HG02571 (cell line): Measurements from ENCODE around the gene C1orf56.

Source experiments
- ATAC-seq: cut with Tn5 transposase; IDR thresholded peaks from one replicate; pipeline ENCODE4 v1.9.1; 2021; ENCODE audit warnings: mild to moderate bottlenecking, moderate library complexity; ENCODE audit not compliant: unreplicated experiment

The C1orf56 gene

GRCh38 chr1:151013518-151013917 is 34.0 kb upstream of the C1orf56 start:
- ATAC-seq: no peak

DNA sequence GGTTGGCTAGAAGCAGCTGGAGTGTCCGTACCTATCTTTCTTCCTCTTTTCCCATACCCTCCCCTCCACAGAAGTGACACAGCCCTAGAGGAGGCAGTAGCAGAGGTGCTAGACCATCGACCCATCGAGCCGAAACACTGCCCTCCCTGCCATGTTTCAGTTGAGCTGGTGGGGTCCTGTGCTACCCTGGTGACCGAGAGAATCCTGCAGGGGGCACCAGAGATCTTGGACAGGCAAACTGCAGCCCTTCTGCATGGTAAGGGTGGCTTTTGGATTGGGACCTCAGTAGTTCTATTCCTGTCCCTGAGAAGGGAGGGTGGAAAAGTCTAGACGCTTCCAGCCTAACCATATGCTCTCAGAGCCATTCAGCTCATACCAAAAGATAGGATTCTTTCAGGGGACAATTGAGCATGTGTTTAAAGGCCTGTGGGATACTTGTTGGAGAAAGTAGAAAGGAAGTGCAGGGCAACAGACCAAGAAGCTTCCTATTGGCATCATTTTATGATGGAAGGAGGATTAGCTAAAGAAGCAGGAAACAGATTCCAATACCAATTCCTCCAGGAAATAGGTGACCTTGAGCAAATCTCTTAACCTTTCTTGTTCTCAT is 22.9 kb upstream of the C1orf56 start:
- no peak for ATAC-seq

- ATAC-seq: no peak
Measured at GRCh38 chr1:151026460-151026859, 21.1 kb upstream of the C1orf56 start.

GRCh38 chr1:151032164-151032563 is 15.4 kb upstream of the C1orf56 start:
- ATAC-seq: no peak

- no peak for ATAC-seq
Measured at GRCh38 chr1:151035167-151035566, 12.4 kb upstream of the C1orf56 start.

GRCh38 chr1:151036356-151036755 is 11.2 kb upstream of the C1orf56 start, which contains the start of gene BNIPL:
TSS of gene BNIPL (plus strand) at chr1:151036586. CDS start at chr1:151036726, 140 bp downstream.
- ATAC-seq: no peak

GRCh38 chr1:151037032-151037431 is 10.5 kb upstream of the C1orf56 start:
- ATAC-seq: no peak

GRCh38 chr1:151039521-151039920 is 8.0 kb upstream of the C1orf56 start:
- no peak for ATAC-seq

DNA sequence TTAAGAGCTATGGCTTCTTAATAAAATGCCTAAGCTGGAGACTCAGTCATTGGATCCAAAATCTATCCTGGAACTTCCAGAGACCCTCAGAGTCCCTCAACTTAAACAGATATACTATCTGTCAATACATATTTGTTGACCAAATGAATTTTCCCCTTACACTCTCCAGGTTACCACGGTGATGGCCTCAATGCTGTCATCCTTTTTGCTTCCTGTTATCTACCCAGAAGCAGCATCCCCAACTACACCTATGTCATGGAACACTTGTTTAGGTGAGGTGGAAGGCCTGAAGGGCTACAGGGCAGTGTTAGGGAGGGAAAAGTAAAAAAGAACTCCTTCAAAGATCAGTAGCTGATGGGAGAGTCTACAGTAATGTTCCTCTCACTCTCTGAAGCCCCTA is 4.4 kb upstream of the C1orf56 start:
- ATAC-seq: no peak

DNA sequence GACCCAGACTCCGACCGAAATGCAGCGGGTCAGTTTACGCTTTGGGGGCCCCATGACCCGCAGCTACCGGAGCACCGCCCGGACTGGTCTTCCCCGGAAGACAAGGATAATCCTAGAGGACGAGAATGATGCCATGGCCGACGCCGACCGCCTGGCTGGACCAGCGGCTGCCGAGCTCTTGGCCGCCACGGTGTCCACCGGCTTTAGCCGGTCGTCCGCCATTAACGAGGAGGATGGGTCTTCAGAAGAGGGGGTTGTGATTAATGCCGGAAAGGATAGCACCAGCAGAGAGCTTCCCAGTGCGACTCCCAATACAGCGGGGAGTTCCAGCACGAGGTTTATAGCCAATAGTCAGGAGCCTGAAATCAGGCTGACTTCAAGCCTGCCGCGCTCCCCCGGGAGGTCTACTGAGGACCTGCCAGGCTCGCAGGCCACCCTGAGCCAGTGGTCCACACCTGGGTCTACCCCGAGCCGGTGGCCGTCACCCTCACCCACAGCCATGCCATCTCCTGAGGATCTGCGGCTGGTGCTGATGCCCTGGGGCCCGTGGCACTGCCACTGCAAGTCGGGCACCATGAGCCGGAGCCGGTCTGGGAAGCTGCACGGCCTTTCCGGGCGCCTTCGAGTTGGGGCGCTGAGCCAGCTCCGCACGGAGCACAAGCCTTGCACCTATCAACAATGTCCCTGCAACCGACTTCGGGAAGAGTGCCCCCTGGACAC is 534 bp downstream of the C1orf56 start:
- ATAC-seq: no peak

DNA sequence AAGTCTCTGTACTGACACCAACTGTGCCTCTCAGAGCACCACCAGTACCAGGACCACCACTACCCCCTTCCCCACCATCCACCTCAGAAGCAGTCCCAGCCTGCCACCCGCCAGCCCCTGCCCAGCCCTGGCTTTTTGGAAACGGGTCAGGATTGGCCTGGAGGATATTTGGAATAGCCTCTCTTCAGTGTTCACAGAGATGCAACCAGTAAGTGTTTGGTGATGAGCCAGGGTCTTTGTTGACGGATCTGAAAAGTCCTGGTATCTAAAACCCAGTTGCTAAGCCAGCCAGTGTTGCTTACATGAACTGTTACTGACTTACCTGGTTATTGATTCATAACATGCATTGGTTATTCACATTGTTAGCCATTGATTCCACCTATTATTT is 1.1 kb downstream of the C1orf56 start:
- ATAC-seq: no peak

DNA sequence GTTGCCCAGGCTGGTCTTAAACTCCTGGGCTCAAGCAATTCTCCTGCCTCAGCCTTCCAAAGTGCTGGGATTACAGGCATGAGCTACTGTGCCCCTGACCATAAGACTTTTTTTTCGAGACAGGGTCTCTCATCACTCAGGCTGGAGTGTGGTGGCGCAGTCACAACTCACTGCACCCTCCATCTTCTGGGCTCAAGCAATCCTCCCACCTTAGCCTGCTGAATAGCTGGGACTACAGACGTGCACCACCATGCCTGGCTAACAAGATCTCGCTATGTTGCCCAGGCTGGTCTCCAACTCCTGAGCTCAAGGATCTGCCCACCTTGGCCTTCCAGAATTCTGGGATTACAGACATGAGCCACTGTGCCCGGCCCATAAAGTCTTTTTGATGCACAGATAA is 1.9 kb downstream of the C1orf56 start:
- ATAC-seq: no peak

GRCh38 chr1:151050051-151050688 is 2.6 kb downstream of the C1orf56 start:
- ATAC-seq: no peak

- ATAC-seq: no peak
Measured at GRCh38 chr1:151051356-151052009, 3.9 kb downstream of the C1orf56 start.

DNA sequence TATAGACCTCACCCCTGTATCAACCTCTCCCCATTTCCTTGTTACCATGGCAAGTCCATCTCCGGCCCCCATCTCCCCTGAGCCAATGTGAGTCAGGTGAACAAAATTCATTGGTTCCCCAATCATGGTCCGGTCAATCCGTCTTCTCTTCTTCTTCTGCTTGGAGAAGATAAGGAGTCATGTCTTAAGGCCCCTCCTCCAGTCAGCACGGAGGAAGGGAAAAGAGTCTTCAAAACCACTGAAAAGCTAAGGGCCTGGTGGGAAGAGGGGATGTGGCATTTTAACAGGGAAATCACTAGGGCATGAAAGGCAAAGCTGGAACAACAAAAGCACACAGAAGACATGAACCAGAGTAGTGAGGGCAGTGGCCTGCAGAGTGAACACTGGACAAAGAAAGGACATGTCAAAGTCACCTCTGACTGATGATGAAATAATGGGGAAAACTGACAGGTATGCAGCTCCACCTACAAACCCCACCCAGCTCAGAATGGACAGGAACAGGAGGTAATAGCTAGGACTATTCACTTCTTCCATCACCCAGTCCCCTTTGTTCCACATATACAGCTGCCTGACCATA is 7.5 kb downstream of the C1orf56 start:
- ATAC-seq: no peak

GRCh38 chr1:151055581-151055980 is 8.0 kb downstream of the C1orf56 start:
- ATAC-seq: no peak

GRCh38 chr1:151056149-151056548 is 8.6 kb downstream of the C1orf56 start:
- ATAC-seq: no peak

- no peak for ATAC-seq
Measured at GRCh38 chr1:151058692-151059091, 11.1 kb downstream of the C1orf56 start.

DNA sequence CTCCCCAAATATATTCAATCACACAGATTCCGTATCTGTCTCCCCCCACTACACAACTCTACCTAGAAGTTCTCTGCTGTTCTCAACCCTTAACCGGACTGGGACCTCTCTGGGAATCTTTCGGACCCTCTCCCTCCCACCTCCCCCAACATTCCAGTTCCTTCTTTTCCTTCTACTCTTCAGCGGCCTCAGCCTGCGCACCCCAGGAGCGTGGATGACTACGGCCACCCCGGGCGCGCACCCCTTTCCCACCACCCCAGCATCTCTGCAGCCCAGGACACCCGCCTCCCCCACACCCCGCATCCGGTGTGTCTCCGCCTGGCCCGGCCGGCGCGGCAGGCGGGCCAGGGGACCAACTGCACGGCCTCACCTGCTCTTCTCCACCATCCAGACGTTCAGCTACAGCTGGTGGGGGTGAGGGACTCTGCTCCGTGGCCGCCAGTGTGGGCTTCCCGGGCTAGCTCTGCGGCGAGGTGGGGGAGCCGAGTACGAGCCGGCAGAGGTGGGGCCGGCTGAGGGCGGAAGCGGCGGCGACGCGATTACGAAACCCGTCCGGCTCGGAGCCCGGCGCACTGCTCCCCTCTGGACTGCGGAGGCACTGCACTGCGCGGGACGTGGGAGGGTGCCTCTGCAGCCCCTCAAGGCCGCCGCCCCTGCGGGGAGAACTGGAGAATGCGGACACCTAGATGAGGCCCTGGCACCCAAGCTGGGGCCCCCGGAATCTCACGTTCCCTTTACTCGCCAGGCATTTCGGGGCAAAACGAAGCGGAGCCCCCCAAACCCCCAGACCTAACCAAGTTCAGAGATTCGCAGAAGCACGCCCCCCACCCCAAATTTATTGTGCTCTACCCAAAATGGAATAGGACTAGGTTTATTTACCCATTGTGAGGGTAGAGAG is 11.8 kb downstream of the C1orf56 start, which contains the start of gene CDC42SE1:
Gene CDC42SE1, minus strand, starts transcription at position 514 of the 898 bp plus-strand sequence. CDS start 3,892 bp downstream, outside the sequence.
- ATAC-seq: peak; percentile 80

GRCh38 chr1:151060007-151060656 is 12.6 kb downstream of the C1orf56 start, which contains the start of gene MLLT11:
TSS of gene MLLT11 (plus strand) at chr1:151060397. CDS start at chr1:151067225, 6,828 bp downstream.
- no peak for ATAC-seq
